Uterus (tissue), 4 donors: ENCODE data around the gene KIF5A. TPM values are rescaled to one million over a fixed set of nuclear protein-coding genes. Genes with fewer than 3 reads are reported as not detected.

ENCODE experiments used
- DNase-seq, 2 donors: peaks; one replicate each; pipeline ENCODE4 v3.0.0-alpha.2; 2019 to 2020
- H3K27ac ChIP-seq, 2 donors: fragments of 200-600 bp; sonication (generic); 1 replicate in 1 of 2; 2 replicates in 1 of 2; pipeline ENCODE4 v1.5.1; 2016 to 2018
- H3K27me3 ChIP-seq, 2 donors: fragments of 200-600 bp; sonication (generic); one replicate each; pipeline ENCODE4 v1.5.1; 2018 to 2019; ENCODE audit warnings: control low read depth in 1 of 2
- H3K36me3 ChIP-seq, 2 donors: fragments of 200-600 bp; sonication (generic); one replicate each; pipeline ENCODE4 v1.5.1; 2019; ENCODE audit warnings: control low read depth in 1 of 2
- H3K4me1 ChIP-seq, 2 donors: fragments of 200-600 bp; sonication (generic); one replicate each; pipeline ENCODE4 v1.5.1; 2018 to 2019; ENCODE audit warnings: control low read depth in 1 of 2
- H3K4me3 ChIP-seq, 2 donors: fragments of 200-600 bp; sonication (generic); 1 replicate in 1 of 2; 2 replicates in 1 of 2; pipeline ENCODE4 v1.5.1; 2018 to 2019; ENCODE audit warnings: mild to moderate bottlenecking in 1 of 2
- H3K9me3 ChIP-seq, 2 donors: fragments of 200-600 bp; sonication (generic); one replicate each; pipeline ENCODE4 v1.5.1; 2019; ENCODE audit warnings: control low read depth in 1 of 2
- CTCF ChIP-seq, 4 experiments: fragments of 200-600 bp in 2 of 4; fragments of 450-650 bp in 2 of 4; sonication (generic) in 2 of 4; IDR thresholded peaks; one replicate each; pipeline ENCODE4 v1.5.1; 2016 to 2019; ENCODE audit warnings: antibody characterized with exemption in 4 of 4, mild to moderate bottlenecking in 2 of 4, moderate library complexity in 1 of 4
- POLR2A ChIP-seq, 2 donors: fragments of 450-650 bp; IDR thresholded peaks; one replicate each; pipeline ENCODE4 v1.6.1; 2016; ENCODE audit warnings: antibody characterized with exemption in 2 of 2, mild to moderate bottlenecking in 1 of 2, moderate library complexity in 1 of 2
- intact Hi-C: fragments of 100-400 bp; cut with DNase I; formaldehyde crosslinking; loops from one replicate; pipeline ENCODE4 v1.15.1; 2023; ENCODE audit warnings: low total_unique reads
- total RNA-seq, 4 donors: library from RNA; depleted of rRNA in 3 of 4; stranded (reverse); fragments of >200 nt in 3 of 4; gene quantifications; one replicate each; pipeline versions ENCODE4 v1.1.0 to v1.2.4, GENCODE V29; 2014 to 2023
- donor health status: DM: yes; HTN: yes; CAD: no.

Gene KIF5A
- total RNA-seq, 4 donors from 2014 or later: 0.59 to 5.1 (median 1.9) TPM

- Histone ChIP-seq H3K27ac (peak within 1 kb of the TSS; percentile 82 to 90), H3K27me3 (no peaks in the 10 kb centered on the region), H3K4me1 (peaks cover 0 to 11% of the 10 kb centered on the region in 2 donors), H3K9me3 (no peaks in the 10 kb centered on the region), H3K4me3 (peak within 1 kb of the TSS; percentile 92 to 100), H3K36me3 (no peaks in the 10 kb centered on the region)
- DNase-seq: peak; percentile 96 to 97
- TF ChIP-seq POLR2A (IDR thresholded peaks at IDR 0.05) (peak in 1 of 2 donors; percentile 61), CTCF (IDR thresholded peaks at IDR 0.05) (peak in 1 of 4 experiments; percentile 10)
- intact Hi-C loops: no loop called here
These were observed 3.2 kb upstream of the KIF5A start, which contains the start of gene DCTN2 for GRCh38 chr12:57546438-57547287. Gene DCTN2, minus strand, starts transcription at chr12:57547192. Its CDS starts 129 bp downstream, at chr12:57547063.

GRCh38 chr12:57547288-57548012 is 2.4 kb upstream of the KIF5A start:
- no peak for DNase-seq
- Histone ChIP-seq H3K36me3 (no peaks in the 10 kb centered on the region), H3K9me3 (no peaks in the 10 kb centered on the region), H3K4me3 (peak overlapping the region; percentile 92 to 100), H3K27me3 (no peaks in the 10 kb centered on the region), H3K27ac (peak overlapping the region; percentile 45 to 82), H3K4me1 (peaks cover 0 to 11% of the 10 kb centered on the region in 2 donors)
- intact Hi-C loops: no loop called here
- TF ChIP-seq CTCF (IDR thresholded peaks at IDR 0.05): no peak

GRCh38 chr12:57548013-57548315 is 1.9 kb upstream of the KIF5A start:
- intact Hi-C loops: no loop called here
- H3K4me1 ChIP-seq: peaks cover 0 to 11% of the 10 kb centered on the region in 2 donors
- no peak overlapping the region for H3K4me3 ChIP-seq
- TF ChIP-seq CTCF (IDR thresholded peaks at IDR 0.05) (no peak), POLR2A (IDR thresholded peaks at IDR 0.05) (no peak)
- H3K36me3 ChIP-seq: no peaks in the 10 kb centered on the region
- no peak for DNase-seq
- no peak overlapping the region for H3K27ac ChIP-seq
- H3K27me3 ChIP-seq: no peaks in the 10 kb centered on the region
- no peaks in the 10 kb centered on the region for H3K9me3 ChIP-seq

- TF ChIP-seq CTCF (IDR thresholded peaks at IDR 0.05) (no peak), POLR2A (IDR thresholded peaks at IDR 0.05) (no peak)
- Histone ChIP-seq H3K36me3 (no peaks in the 10 kb centered on the region), H3K4me1 (peaks cover 0 to 11% of the 10 kb centered on the region in 2 donors), H3K9me3 (no peaks in the 10 kb centered on the region), H3K4me3 (no peak overlapping the region), H3K27me3 (no peaks in the 10 kb centered on the region), H3K27ac (no peak overlapping the region)
- intact Hi-C loops: no loop called here
- DNase-seq: no peak
These were observed 1.4 kb upstream of the KIF5A start for GRCh38 chr12:57548488-57548887.
